GM12878 (cell line): ENCODE results near the gene USH2A. TPM values are rescaled to one million over a fixed set of nuclear protein-coding genes. Genes with fewer than 3 reads are reported as not detected.

Experiments
- ATAC-seq: fragments of 200-7000 bp; cut with Tn5 transposase; 3 replicates; pipeline ENCODE4 v1.9.1; 2020; ENCODE audit warnings: mild to moderate bottlenecking, moderate library complexity
- BruUV-seq: library from RNA; stranded (reverse); fragments of 400-500 nt; replicated peaks from 2 replicates; lab custom pipeline; 2021; lab: Mats Ljungman, UMichigan
- CTCF ChIA-PET: fragments of 300-600 bp; sonication (Branson Sonifier 250); formaldehyde crosslinking; extraction: SDS; loops from one replicate; lab custom pipeline; 2021; ENCODE audit warnings: inconsistent platforms; lab: Yijun Ruan, JAX
- POLR2A ChIA-PET: fragments of 350-600 bp; formaldehyde crosslinking; extraction: SDS; loops from one replicate; lab custom pipeline; 2021; ENCODE audit warnings: inconsistent platforms; lab: Charles Lee
- RAD21 ChIA-PET: fragments of 300-600 bp; sonication (Branson Sonifier 250); formaldehyde crosslinking; loops from one replicate; lab custom pipeline; 2023; ENCODE audit warnings: antibody characterized with exemption; ENCODE audit not compliant: unreplicated experiment; lab: Charles Lee
- SMC1A ChIA-PET: fragments of 300-600 bp; sonication (Branson Sonifier 250); formaldehyde crosslinking; loops from one replicate; lab custom pipeline; 2023; ENCODE audit not compliant: unreplicated experiment, uncharacterized antibody; lab: Charles Lee
- DNase-seq: peaks from one replicate; pipeline ENCODE4 v3.0.0-alpha.2; 2011; ENCODE audit warnings: low read depth, low spot score
- FAIRE-seq: peaks from 3 replicates; lab custom pipeline; 2011; peaks lifted over from hg19 to GRCh38; lab: Jason Lieb, UNC
- H2AFZ ChIP-seq: 2 replicates; pipeline ENCODE4 v1.6.0; 2011; ENCODE audit warnings: low read depth, low read length, control low read depth; ENCODE audit not compliant: control insufficient read depth
- H3K27ac ChIP-seq: 2 replicates; pipeline ENCODE4 v1.5.1; 2011; ENCODE audit warnings: control low read depth; ENCODE audit not compliant: control insufficient read depth, insufficient read depth
- H3K27me3 ChIP-seq, 2 experiments: replicated peaks in 1 of 2; 2 replicates each; pipeline versions ENCODE4 v1.6.0 to v1.6.1; 2011; ENCODE audit warnings: low read length in 1 of 2; ENCODE audit not compliant: control insufficient read depth in 2 of 2, insufficient read depth in 2 of 2
- H3K36me3 ChIP-seq, 2 experiments: 2 replicates each; pipeline ENCODE4 v1.5.1; 2011; ENCODE audit warnings: low read length in 1 of 2; ENCODE audit not compliant: control insufficient read depth in 2 of 2, insufficient read depth in 2 of 2
- H3K4me1 ChIP-seq: 2 replicates; pipeline ENCODE4 v1.6.1; 2011; ENCODE audit warnings: mild to moderate bottlenecking, low read length, moderate library complexity, mixed read lengths; ENCODE audit not compliant: control insufficient read depth, insufficient read depth
- H3K4me2 ChIP-seq: 2 replicates; pipeline ENCODE4 v1.6.0; 2011; ENCODE audit warnings: control low read depth; ENCODE audit not compliant: control insufficient read depth, insufficient read depth
- H3K4me3 ChIP-seq: fragments of 200-600 bp; sonication (generic); 2 replicates; pipeline ENCODE4 v1.5.1; 2016
- H3K79me2 ChIP-seq: 2 replicates; pipeline ENCODE4 v1.6.0; 2011; ENCODE audit warnings: low read length; ENCODE audit not compliant: control insufficient read depth, insufficient read depth
- H3K9ac ChIP-seq: 2 replicates; pipeline ENCODE4 v1.8.0; 2011; ENCODE audit warnings: low read length, control low read depth, mixed read lengths; ENCODE audit not compliant: control insufficient read depth, insufficient read depth
- H3K9me3 ChIP-seq: replicated peaks from 3 replicates; pipeline ENCODE4 v1.5.1; 2011; ENCODE audit warnings: mild to moderate bottlenecking, low read length; ENCODE audit not compliant: control insufficient read depth, insufficient read depth
- H4K20me1 ChIP-seq: 2 replicates; pipeline ENCODE4 v1.6.0; 2011; ENCODE audit not compliant: control insufficient read depth, insufficient read depth
- ASH2L ChIP-seq: fragments of 300-600, 200-600 bp; sonication (generic); IDR thresholded peaks from 2 replicates; pipeline ENCODE4 v1.6.1; 2017; ENCODE audit warnings: low read depth, mild to moderate bottlenecking, borderline replicate concordance
- CREB1 ChIP-seq: IDR thresholded peaks from 2 replicates; pipeline ENCODE4 v1.6.1; 2012; ENCODE audit warnings: low read depth, mild to moderate bottlenecking, inconsistent platforms
- EZH2 ChIP-seq: IDR thresholded peaks from 2 replicates; pipeline ENCODE4 v1.6.1; 2012; ENCODE audit warnings: low read depth, mild to moderate bottlenecking, control low read depth, inconsistent platforms, low read length, borderline replicate concordance; ENCODE audit not compliant: control insufficient read depth
- NKRF ChIP-seq: fragments of 450-650 bp; conservative IDR thresholded peaks from 2 replicates; pipeline ENCODE4 v1.6.1; 2017; ENCODE audit warnings: mild to moderate bottlenecking, moderate library complexity
- PAX5 ChIP-seq: IDR thresholded peaks from 2 replicates; pipeline ENCODE4 v1.6.1; 2011; ENCODE audit warnings: low read depth, low read length, borderline replicate concordance
- POLR2AphosphoS5 ChIP-seq: IDR thresholded peaks from 2 replicates; pipeline ENCODE4 v1.6.1; 2011; ENCODE audit warnings: mild to moderate bottlenecking, low read length, inconsistent platforms
- RAD21 ChIP-seq: IDR thresholded peaks from 2 replicates; pipeline ENCODE4 v1.6.1; 2011; ENCODE audit warnings: mild to moderate bottlenecking, low read depth, low read length, moderate library complexity; ENCODE audit not compliant: insufficient read depth
- RFX5 ChIP-seq: IDR thresholded peaks from 2 replicates; pipeline ENCODE4 v1.6.1; 2011; ENCODE audit warnings: low read depth, low read length, improper control_type of control experiment
- RUNX3 ChIP-seq: IDR thresholded peaks from 2 replicates; pipeline ENCODE4 v1.6.1; 2012; ENCODE audit warnings: low read length, inconsistent platforms
- SRF ChIP-seq, 2 experiments: IDR thresholded peaks; 2 replicates each; pipeline ENCODE4 v1.6.1; 2011; ENCODE audit warnings: low read depth in 2 of 2, low read length in 2 of 2, mild to moderate bottlenecking in 1 of 2, moderate library complexity in 1 of 2
- WGBS: methylation state at CpG from one replicate; pipeline ENCODE4 v1.1.6; 2016; ENCODE audit warnings: low lambda C conversion rate; ENCODE audit not compliant: insufficient replicate concordance, insufficient coverage; ENCODE audit errors: missing lambda C conversion rate; 5-methylcytosine and 5-hydroxymethylcytosine counted together
- in situ Hi-C: fragments of 300-500 bp; cut with MboI; formaldehyde crosslinking; loops from 9 replicates; pipeline ENCODE4 v1.14.3; 2018; ENCODE audit warnings: mixed read lengths
- intact Hi-C: fragments of 100-400 bp; cut with micrococcal nuclease; formaldehyde crosslinking; loops from one replicate; pipeline ENCODE4 v1.14.2; 2022; ENCODE audit not compliant: unreplicated experiment
- polyA plus RNA-seq, 11 experiments: library from polyadenylated mRNA; depleted of rRNA in 4 of 11; unstranded in 6 of 11; stranded (reverse) in 5 of 11; fragments of >200 nt; fragmentation: Nextera tagmentation in 4 of 11; fragmentation: Illumina TruSeq in 1 of 11; extraction: Ambion mirVana in 4 of 11; extraction: Trizol in 1 of 11; gene quantifications; 1 replicate in 1 of 11; 2 replicates in 10 of 11; pipeline versions ENCODE4 v1.2.1 to v1.2.3, GENCODE V29; 2011 to 2016; ENCODE audit warnings: inconsistent platforms in 2 of 11, missing spikeins in 2 of 11, low read depth in 1 of 11
- total RNA-seq, 4 experiments: library from RNA; depleted of rRNA in 3 of 4; stranded (reverse); fragments of >200 nt in 3 of 4; fragmentation: Illumina TruSeq in 1 of 4; extraction: Trizol in 1 of 4; gene quantifications; 2 replicates each; pipeline versions ENCODE4 v1.2.1 to v1.2.3, GENCODE V29; 2013 to 2021
- TF ChIP-seq, protein P1 (sequence below): fragments of 450-650 bp; IDR thresholded peaks from 2 replicates; pipeline ENCODE4 v1.6.1; 2017; ENCODE audit warnings: mild to moderate bottlenecking
- TF ChIP-seq, protein P2 (sequence below): IDR thresholded peaks from 2 replicates; pipeline ENCODE4 v1.6.1; 2012; ENCODE audit warnings: low read length, inconsistent platforms
- TF ChIP-seq, protein P3 (sequence below): fragments of 450-650 bp; IDR thresholded peaks from 2 replicates; pipeline ENCODE4 v1.6.1; 2016; ENCODE audit warnings: mild to moderate bottlenecking
- TF ChIP-seq, protein P4 (sequence below): IDR thresholded peaks from 2 replicates; pipeline ENCODE4 v1.6.1; 2011; ENCODE audit warnings: borderline replicate concordance, low read depth, mild to moderate bottlenecking, moderate library complexity, mixed read lengths, low read length; ENCODE audit not compliant: insufficient read depth; ENCODE audit errors: extremely low read length

Gene USH2A
- total and polyA plus RNA-seq, 10 of the 15 experiments (the other 5 are each of a cell fraction or from before 2014, with no cell fraction given): under 0.01 to 0.20 (median 0.01) TPM; not detected in 2

- BruUV-seq: no TSS peak
- H3K4me1 ChIP-seq: peaks cover 5% of the 10 kb centered on the region; the same call in 1 of the 2 replicates
- ChIA-PET SMC1A (interaction anchor here (0.9 to 1.8 kb wide), 5 partner anchors 8 to 39 kb away, joined by 3 to 6 read pairs (median 4); no protein-coding TSS in a partner anchor), CTCF (interaction anchor here (0.9 to 2.1 kb wide), 4 partner anchors 8 to 27 kb away, joined by 3 to 10 read pairs (median 4); no protein-coding TSS in a partner anchor), RAD21 (interaction anchor here (1.3 kb wide), 1 partner anchor 24 kb away, joined by 3 read pairs; no protein-coding TSS in a partner anchor), POLR2A (interaction anchor here (0.5 kb wide), 1 partner anchor 41 kb away, joined by 3 read pairs; no protein-coding TSS in a partner anchor)
- H4K20me1 ChIP-seq: no peaks in the 10 kb centered on the region
- intact Hi-C loops: no loop called here
- ATAC-seq (no peak), FAIRE-seq (no peak), DNase-seq (no peak)
- no peaks in the 10 kb centered on the region for H3K9me3 ChIP-seq
- no peaks in the 10 kb centered on the region for H3K79me2 ChIP-seq
- no peak overlapping the region for H3K27ac ChIP-seq
- H3K4me3 ChIP-seq: no peak overlapping the region
- 75% methylated on average over 3 of the region's 3 CpGs for WGBS
- TF ChIP-seq CREB1 (no peak), SRF (IDR thresholded peaks at IDR 0.05; ENCODE audit: low read depth in 2 of 2, low read length in 2 of 2) (no peak), RAD21 (no peak), EZH2 (no peak), RUNX3 (no peak), ASH2L (no peak), RFX5 (no peak), NKRF (no peak), POLR2AphosphoS5 (no peak), PAX5 (no peak)
- TF ChIP-seq, protein P1, sequence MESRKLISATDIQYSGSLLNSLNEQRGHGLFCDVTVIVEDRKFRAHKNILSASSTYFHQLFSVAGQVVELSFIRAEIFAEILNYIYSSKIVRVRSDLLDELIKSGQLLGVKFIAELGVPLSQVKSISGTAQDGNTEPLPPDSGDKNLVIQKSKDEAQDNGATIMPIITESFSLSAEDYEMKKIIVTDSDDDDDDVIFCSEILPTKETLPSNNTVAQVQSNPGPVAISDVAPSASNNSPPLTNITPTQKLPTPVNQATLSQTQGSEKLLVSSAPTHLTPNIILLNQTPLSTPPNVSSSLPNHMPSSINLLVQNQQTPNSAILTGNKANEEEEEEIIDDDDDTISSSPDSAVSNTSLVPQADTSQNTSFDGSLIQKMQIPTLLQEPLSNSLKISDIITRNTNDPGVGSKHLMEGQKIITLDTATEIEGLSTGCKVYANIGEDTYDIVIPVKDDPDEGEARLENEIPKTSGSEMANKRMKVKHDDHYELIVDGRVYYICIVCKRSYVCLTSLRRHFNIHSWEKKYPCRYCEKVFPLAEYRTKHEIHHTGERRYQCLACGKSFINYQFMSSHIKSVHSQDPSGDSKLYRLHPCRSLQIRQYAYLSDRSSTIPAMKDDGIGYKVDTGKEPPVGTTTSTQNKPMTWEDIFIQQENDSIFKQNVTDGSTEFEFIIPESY: no peak
- TF ChIP-seq, protein P2, sequence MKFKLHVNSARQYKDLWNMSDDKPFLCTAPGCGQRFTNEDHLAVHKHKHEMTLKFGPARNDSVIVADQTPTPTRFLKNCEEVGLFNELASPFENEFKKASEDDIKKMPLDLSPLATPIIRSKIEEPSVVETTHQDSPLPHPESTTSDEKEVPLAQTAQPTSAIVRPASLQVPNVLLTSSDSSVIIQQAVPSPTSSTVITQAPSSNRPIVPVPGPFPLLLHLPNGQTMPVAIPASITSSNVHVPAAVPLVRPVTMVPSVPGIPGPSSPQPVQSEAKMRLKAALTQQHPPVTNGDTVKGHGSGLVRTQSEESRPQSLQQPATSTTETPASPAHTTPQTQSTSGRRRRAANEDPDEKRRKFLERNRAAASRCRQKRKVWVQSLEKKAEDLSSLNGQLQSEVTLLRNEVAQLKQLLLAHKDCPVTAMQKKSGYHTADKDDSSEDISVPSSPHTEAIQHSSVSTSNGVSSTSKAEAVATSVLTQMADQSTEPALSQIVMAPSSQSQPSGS: no peak
- TF ChIP-seq, protein P3, sequence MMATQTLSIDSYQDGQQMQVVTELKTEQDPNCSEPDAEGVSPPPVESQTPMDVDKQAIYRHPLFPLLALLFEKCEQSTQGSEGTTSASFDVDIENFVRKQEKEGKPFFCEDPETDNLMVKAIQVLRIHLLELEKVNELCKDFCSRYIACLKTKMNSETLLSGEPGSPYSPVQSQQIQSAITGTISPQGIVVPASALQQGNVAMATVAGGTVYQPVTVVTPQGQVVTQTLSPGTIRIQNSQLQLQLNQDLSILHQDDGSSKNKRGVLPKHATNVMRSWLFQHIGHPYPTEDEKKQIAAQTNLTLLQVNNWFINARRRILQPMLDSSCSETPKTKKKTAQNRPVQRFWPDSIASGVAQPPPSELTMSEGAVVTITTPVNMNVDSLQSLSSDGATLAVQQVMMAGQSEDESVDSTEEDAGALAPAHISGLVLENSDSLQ: no peak
- TF ChIP-seq, protein P4, sequence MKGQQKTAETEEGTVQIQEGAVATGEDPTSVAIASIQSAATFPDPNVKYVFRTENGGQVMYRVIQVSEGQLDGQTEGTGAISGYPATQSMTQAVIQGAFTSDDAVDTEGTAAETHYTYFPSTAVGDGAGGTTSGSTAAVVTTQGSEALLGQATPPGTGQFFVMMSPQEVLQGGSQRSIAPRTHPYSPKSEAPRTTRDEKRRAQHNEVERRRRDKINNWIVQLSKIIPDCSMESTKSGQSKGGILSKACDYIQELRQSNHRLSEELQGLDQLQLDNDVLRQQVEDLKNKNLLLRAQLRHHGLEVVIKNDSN: no peak
- no peak overlapping the region for H3K4me2 ChIP-seq
- no peak overlapping the region for H2AFZ ChIP-seq
- no peak overlapping the region for H3K9ac ChIP-seq
- H3K36me3 ChIP-seq: no peaks in the 10 kb centered on the region
- H3K27me3 ChIP-seq: no peaks in the 10 kb centered on the region
- in situ Hi-C loops: no loop called here
Measured at GRCh38 chr1:215594640-215595039, 828.6 kb downstream of the USH2A start.
